GM18867 (cell line): Measurements from ENCODE around the gene PTPRS.

ENCODE experiments used
- ATAC-seq: cut with Tn5 transposase; IDR thresholded peaks from one replicate; pipeline ENCODE4 v1.9.1; 2021; ENCODE audit warnings: mild to moderate bottlenecking, moderate library complexity; ENCODE audit not compliant: unreplicated experiment

The PTPRS gene

DNA sequence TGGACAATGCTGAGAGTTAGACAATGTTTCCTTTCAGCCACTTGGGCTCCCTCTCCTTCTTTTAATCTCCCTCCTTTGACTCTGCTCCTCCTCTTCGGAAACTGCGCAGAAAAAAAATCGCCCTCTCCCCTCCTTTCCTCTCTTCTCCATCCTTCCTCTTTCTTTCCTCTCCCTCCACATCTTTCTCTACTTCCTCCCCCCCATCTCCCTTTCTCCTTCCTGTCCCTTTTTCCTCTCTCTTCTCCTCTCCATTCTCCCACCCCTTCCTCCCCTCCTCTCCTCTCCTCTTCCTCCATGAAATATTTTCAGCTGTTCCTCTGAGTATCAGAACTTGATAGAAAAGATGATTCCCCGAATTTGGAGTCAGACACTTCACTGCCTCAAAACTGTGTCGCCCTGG lies 15.1 kb upstream of the PTPRS start:
- no peak for ATAC-seq

- ATAC-seq = no peak
These were observed 14.5 kb upstream of the PTPRS start for GRCh38 chr19:5355076-5355475.

DNA sequence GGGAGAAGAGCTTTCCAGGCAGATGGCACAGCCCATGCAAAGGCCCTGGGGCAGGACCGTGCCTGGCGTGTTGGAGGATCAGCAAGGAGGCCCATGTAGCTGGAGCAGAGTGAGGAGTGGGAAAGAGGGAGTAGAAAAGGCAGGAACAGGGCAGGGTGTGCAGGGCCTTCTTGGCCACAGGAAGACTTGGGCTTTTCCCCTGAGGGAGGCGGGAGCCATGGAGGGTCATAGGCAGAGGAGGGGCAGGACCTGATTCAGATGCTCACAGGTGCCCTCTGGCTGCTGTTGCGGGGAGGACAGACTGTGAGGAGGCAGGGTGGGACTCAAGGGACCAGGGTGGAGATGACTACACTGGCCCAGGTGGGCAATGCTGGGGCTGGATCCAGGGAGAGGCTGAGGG lies 13.8 kb upstream of the PTPRS start:
- ATAC-seq = no peak

DNA sequence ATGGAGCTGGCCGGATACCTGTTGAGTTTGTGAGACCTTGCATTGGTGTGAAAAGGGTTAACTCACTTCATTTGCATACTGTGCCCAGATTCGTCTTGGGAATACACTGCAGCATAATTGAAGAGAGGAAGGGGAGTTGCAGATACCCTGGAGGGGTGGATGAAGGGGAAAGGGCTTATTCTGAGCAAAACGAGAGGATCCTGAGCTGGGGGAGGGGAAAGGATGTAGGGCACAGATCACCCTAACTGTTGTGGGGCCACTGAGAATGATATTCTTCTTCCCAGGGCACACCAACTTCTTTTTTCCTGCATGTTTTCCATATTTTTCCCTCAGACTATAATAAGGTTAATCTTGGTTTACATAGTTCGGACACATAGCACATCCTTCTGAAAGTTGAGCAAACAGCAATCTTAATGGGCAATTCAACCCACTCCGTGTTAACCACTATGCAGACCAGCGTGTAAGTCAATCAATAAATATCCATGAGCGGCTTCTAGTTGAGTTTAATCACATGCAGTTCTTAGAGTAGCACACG lies 11.7 kb upstream of the PTPRS start:
- no peak for ATAC-seq

- ATAC-seq = no peak
These were observed 11.2 kb upstream of the PTPRS start for GRCh38 chr19:5351731-5352228.

- ATAC-seq = no peak
These were observed 8.4 kb upstream of the PTPRS start for GRCh38 chr19:5349041-5349440.

DNA sequence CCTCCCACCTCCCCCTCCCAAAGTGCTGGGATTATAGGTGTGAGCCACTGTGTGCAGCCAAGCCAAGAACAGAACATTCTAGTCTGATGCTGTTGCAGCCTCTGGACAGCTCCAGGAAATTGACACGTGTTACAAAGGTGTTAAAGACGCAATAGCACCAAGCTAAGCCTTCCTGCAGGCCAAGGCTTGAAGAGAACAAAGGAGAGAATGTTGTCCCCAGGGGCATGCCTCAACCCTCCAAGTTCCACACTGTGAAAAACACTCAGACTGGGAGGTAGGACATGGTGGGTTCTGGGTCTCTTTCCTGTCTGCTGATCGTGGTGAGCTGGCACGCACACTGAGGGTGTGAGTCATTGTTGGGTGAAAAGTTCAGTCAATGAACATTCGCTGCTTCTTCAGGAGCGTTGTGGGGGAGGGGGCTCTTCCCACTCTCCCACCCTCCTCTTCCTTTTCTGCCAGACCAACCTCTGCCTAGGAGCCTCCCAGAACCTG lies 5.3 kb upstream of the PTPRS start:
- no peak for ATAC-seq

GRCh38 chr19:5343848-5344247 lies 3.2 kb upstream of the PTPRS start:
- ATAC-seq = no peak

DNA sequence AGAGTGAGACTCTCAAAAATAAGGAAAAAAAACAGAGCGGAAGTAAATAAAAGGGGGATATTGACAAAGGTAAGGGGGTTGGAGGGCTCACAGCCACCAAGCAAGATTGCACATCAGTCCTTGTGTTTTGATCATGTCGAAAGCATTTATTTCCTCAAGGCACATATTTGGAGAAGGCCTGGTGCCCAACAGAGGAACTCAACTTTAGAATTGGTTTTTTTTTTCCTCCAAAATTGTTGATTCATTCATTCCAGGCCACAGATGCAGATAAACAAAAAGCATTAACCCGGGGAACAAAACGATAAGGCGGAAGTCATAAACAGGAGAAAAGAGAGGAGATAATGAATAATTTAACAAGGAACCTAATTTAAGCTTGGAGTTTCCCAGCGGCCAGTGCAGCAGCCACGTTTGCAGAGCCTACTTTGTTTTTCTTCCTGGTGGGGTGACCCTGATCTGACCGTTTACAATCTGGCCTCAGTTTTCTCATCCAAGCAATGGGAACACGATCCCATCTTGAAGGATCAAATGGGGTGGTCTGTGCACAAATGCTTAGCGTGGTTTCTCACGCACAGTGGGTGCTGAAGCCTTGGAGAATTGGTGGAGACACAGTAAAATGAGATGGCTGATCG lies 2.1 kb upstream of the PTPRS start:
- ATAC-seq = no peak

DNA sequence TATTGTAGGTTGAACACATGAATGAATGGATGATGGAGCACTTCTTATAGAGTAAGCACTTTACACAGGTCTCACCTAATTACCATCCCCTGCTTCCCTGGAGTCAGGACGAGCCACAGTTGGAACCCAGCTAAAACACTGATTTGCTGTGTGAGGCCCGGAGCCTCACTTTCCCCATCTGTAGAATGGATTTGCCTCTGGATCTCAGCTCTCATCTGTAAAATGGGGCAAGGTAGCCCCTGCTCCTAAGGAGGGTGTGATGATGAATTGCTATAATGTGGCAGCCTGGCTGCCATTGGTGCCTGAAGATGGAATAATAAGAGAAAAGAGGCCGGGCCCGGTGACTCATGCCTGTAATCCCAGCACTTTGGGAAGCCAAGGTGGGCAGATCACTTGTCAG lies 1.4 kb upstream of the PTPRS start:
- ATAC-seq = no peak

- ATAC-seq = no peak
These were observed 822 bp upstream of the PTPRS start for GRCh38 chr19:5341448-5341820.

- no peak for ATAC-seq
These were observed 519 bp downstream of the PTPRS start for GRCh38 chr19:5339950-5340636.

- no peak for ATAC-seq
These were observed 1.2 kb downstream of the PTPRS start for GRCh38 chr19:5339198-5339949.

DNA sequence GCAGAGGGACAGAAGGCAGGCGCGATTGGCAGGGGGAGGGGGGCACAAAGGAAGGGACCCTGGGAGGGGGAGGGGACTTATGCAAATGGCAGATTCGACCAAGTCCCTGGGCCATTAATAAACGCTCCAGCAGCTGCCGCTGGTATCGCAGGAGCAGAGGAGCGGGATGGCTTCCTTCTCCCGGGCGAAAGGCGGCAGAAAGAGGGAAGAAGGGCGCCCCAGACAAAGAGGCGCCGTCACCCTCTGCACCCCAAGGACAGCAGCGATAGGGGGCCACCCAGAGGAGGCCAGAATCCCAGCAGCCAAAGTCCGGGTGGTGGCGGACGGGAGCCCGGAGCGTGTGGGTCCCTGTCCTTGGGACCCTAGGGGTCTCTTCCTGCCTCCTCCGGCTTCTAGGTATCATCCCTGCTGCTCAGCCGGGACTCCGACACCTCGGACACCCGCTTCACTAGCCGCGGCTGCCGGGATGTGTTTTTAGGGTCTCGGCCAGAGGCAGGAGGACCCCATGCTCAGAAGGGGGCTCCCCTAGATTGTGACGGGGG lies 1.9 kb downstream of the PTPRS start:
- no peak for ATAC-seq

DNA sequence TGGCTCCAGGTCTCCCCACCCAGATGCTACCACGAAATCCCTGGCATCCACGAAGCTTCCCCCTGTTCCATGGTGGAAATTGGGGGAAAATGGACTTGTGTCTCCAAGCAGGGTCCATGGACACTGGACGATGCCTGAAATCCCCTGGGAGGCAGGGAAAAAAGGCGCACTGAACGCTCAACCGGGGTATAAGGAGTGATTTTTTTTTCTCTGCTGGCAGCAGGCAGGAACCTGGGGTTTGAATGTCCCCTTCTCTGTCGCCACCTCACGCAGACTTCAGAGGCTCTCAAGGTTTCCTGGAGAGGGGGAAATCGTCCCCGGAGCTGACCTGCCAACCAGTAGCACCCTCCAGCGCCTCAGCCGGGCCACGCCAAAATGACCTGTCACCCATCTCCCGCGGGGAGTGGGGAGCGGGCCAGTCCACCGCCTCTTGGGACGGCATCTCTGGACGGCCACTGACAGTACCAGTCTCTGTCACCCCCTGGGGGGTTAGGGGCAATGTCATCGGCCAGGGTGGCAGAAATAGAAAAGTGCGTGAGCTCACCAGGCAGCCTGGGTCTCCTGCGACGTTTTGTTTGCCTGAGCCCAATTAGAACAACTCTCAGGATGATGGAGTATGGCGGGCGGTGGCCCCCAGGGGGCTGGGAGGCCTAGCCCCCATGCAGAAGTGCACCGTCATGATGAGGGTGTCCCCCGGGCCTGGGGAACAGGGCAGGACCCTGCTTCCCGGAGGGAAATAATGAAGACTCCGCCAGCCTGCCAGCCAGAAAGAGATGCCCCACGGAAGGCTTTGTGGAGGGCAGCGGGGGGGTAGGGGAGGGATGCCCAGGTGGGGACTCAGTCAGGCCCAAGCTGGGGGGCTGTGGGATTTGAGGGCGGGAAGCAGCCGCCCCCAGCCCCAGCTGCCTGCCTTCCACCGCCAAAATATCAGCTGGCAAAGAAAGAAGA lies 2.6 kb downstream of the PTPRS start:
- no peak for ATAC-seq

DNA sequence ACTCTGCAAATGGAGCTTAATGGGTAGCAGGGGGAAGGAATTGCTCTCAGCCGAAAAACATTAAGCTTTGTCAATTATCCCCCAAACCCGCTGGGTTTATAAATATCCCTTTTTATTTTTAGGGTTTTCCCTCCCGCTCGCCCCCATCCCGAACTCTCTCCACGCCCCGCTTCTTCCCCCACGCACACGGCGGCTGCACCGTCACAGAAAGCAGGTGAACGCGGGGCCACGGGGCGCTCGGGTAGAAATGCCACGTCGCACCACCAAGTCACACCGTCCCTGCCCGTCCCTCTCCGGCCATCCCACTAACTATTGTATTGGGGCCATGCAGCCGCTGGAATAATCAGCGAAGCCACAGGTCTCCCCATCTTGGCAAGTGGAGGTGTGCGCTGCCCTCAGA lies 3.5 kb downstream of the PTPRS start:
- no peak for ATAC-seq

- ATAC-seq = no peak
These were observed 4.2 kb downstream of the PTPRS start for GRCh38 chr19:5336195-5336965.

GRCh38 chr19:5335593-5335992 lies 5.0 kb downstream of the PTPRS start:
- ATAC-seq = no peak

- no peak for ATAC-seq
These were observed 5.7 kb downstream of the PTPRS start for GRCh38 chr19:5334824-5335500.
